ENCODE measurements around the gene C2orf49. TPM values are rescaled to one million over a fixed set of nuclear protein-coding genes. Genes with fewer than 3 reads are reported as not detected.

The C2orf49 gene
- total RNA-seq, 1 donor from 2014 or later, result 20.2 TPM

GRCh38 chr2:105344704-105345345, 7.5 kb downstream of the C2orf49 start:
- DNase-seq (ENCODE audit: low spot score), result no peak
- intact Hi-C loops (cut with DNase I), result no loop called here

GRCh38 chr2:105357122-105357521, 19.8 kb downstream of the C2orf49 start:
- intact Hi-C loops (cut with DNase I), result no loop called here

GRCh38 chr2:105358593-105358992, 21.3 kb downstream of the C2orf49 start:
- DNase-seq (ENCODE audit: low spot score), result no peak
- intact Hi-C loops (cut with DNase I), result no loop called here

More at GRCh38 chr2:105357122-105357521, 19.8 kb downstream of the C2orf49 start:
- no peak for DNase-seq (ENCODE audit: low spot score)

- intact Hi-C loops (cut with DNase I), result no loop called here
Measured at GRCh38 chr2:105361102-105361889, 24.0 kb downstream of the C2orf49 start.

GRCh38 chr2:105362862-105363591, 25.7 kb downstream of the C2orf49 start:
- DNase-seq (ENCODE audit: low spot score), result no peak

More at GRCh38 chr2:105361102-105361889, 24.0 kb downstream of the C2orf49 start:
- DNase-seq (ENCODE audit: low spot score), result no peak

GRCh38 chr2:105364436-105365139, 27.2 kb downstream of the C2orf49 start:
- no peak for DNase-seq (ENCODE audit: low spot score)
- intact Hi-C loops (cut with DNase I), result no loop called here

More at GRCh38 chr2:105362862-105363591, 25.7 kb downstream of the C2orf49 start:
- intact Hi-C loops (cut with DNase I), result no loop called here

GRCh38 chr2:105365206-105365605, 27.9 kb downstream of the C2orf49 start:
- no peak for DNase-seq (ENCODE audit: low spot score)
- intact Hi-C loops (cut with DNase I), result no loop called here

GRCh38 chr2:105368759-105369408, 31.5 kb downstream of the C2orf49 start:
- no peak for DNase-seq (ENCODE audit: low spot score)
- intact Hi-C loops (cut with DNase I), result loop anchor here (2.0 kb wide), 1 partner anchor 150 kb away; no protein-coding TSS in a partner anchor

GRCh38 chr2:105369777-105370690, 32.7 kb downstream of the C2orf49 start:
- peak; percentile 92 for DNase-seq (ENCODE audit: low spot score)

GRCh38 chr2:105371156-105371555, 33.8 kb downstream of the C2orf49 start:
- intact Hi-C loops (cut with DNase I), result no loop called here
- no peak for DNase-seq (ENCODE audit: low spot score)

More at GRCh38 chr2:105369777-105370690, 32.7 kb downstream of the C2orf49 start:
- intact Hi-C loops (cut with DNase I), result loop anchor here (2.0 kb wide), 1 partner anchor 149 kb away; no protein-coding TSS in a partner anchor

- intact Hi-C loops (cut with DNase I), result no loop called here
- no peak for DNase-seq (ENCODE audit: low spot score)
Measured at GRCh38 chr2:105371810-105372209, 34.5 kb downstream of the C2orf49 start.

- intact Hi-C loops (cut with DNase I), result no loop called here
Measured at GRCh38 chr2:105373344-105373781, 36.0 kb downstream of the C2orf49 start.

GRCh38 chr2:105373895-105374401, 36.6 kb downstream of the C2orf49 start:
- DNase-seq (ENCODE audit: low spot score), result no peak
- intact Hi-C loops (cut with DNase I), result loop anchor here (2.0 kb wide), 1 partner anchor 35 kb away; no protein-coding TSS in a partner anchor

More at GRCh38 chr2:105373344-105373781, 36.0 kb downstream of the C2orf49 start:
- no peak for DNase-seq (ENCODE audit: low spot score)

- intact Hi-C loops (cut with DNase I), result loop anchor here (2.0 kb wide), 1 partner anchor 34 kb away; no protein-coding TSS in a partner anchor
- no peak for DNase-seq (ENCODE audit: low spot score)
Measured at GRCh38 chr2:105375001-105375561, 37.7 kb downstream of the C2orf49 start.

- no peak for DNase-seq (ENCODE audit: low spot score)
- intact Hi-C loops (cut with DNase I), result no loop called here
Measured at GRCh38 chr2:105376010-105376409, 38.7 kb downstream of the C2orf49 start.

GRCh38 chr2:105376789-105377240, 39.5 kb downstream of the C2orf49 start:
- no peak for DNase-seq (ENCODE audit: low spot score)
- intact Hi-C loops (cut with DNase I), result no loop called here

GRCh38 chr2:105377871-105378270, 40.5 kb downstream of the C2orf49 start:
- no peak for DNase-seq (ENCODE audit: low spot score)
- intact Hi-C loops (cut with DNase I), result no loop called here

Measured in cardiac septum (tissue), 1 donor.